ENCODE data around the gene CALHM2. TPM values are rescaled to one million over a fixed set of nuclear protein-coding genes. Genes with fewer than 3 reads are reported as not detected.
A peak's percentile ranks its signal among the peaks of the same experiment; 100 is the strongest.

The CALHM2 gene
- total RNA-seq, 1 experiment from 2014 or later: 1.9 TPM

DNA sequence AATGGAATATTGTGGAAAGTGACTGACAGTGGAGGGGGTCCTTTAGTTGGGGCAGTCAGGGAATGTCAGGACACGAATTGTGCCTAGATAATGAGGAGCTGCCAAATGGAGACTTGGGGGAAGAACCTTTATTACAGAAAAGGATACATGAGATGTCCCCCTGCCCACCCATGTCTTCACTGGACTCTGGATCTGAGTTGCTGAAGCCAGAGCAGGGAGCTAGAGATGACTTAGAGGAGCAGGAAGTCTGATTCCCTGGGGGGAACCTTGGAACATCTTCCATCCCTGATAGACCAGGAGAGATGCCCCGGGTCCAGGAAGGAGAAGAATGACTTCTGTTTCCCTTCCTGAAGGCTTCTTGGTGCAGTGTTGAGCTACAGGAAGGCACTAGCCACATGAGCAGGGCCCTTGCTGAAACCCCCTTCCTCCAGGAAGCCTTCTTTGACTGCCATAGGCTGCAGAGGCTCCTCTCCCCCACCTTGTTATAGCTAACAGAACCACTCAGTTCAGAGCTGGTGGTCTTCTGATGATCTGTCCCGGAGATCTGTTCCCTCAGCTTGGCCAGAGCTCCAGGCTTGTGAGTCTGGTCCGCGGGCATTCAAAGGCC, 40.6 kb upstream of the CALHM2 start (continued):
- TF ChIP-seq, protein P1, sequence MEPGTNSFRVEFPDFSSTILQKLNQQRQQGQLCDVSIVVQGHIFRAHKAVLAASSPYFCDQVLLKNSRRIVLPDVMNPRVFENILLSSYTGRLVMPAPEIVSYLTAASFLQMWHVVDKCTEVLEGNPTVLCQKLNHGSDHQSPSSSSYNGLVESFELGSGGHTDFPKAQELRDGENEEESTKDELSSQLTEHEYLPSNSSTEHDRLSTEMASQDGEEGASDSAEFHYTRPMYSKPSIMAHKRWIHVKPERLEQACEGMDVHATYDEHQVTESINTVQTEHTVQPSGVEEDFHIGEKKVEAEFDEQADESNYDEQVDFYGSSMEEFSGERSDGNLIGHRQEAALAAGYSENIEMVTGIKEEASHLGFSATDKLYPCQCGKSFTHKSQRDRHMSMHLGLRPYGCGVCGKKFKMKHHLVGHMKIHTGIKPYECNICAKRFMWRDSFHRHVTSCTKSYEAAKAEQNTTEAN (CRISPR knock-in tag; IDR thresholded peaks at IDR 0.05): no peak
- no peak for TF ChIP-seq ETV6 (CRISPR knock-in tag; IDR thresholded peaks at IDR 0.05)
- no peak for TF ChIP-seq TEAD4 (CRISPR knock-in tag; IDR thresholded peaks at IDR 0.05)

DNA sequence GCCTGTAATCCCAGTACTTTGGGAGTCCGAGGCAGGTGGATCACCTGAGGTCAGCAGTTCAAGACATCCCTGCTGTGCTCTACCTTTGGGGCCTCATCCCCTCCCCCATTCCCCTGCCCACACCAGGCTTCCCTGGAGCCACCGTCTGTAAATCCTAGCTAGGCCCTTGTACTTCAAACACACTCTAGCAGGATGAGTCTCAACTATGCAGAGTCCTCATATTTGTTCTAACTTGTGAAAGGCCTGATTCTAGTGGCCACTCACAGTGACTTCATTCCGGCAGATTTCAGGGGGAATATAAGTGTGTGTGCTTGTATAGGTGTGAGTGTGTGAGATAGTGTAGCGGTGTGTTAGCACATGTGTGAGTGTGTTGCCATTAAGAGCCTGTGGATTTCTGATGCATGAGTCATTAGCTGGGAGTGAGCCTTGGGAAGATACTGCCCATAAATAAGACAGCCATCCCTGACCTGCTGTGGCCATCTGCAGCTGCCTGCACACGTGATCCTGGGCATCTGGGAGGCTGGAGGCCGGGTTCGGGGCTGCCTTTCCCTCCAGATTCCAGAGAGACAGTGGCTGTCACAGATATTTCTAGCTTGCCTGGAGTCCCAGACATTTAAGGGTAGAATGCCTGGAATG, 39.7 kb upstream of the CALHM2 start:
- 0 out of 2 replicates have a peak overlapping the region, but pooled peaks have one; percentile 11 for H3K4me3 Mint-ChIP-seq
- H3K9me3 Mint-ChIP-seq: no peaks in the 10 kb centered on the region
- ATAC-seq (no peak), DNase-seq (ENCODE audit: low spot score) (no peak)
- TF ChIP-seq, protein P2, sequence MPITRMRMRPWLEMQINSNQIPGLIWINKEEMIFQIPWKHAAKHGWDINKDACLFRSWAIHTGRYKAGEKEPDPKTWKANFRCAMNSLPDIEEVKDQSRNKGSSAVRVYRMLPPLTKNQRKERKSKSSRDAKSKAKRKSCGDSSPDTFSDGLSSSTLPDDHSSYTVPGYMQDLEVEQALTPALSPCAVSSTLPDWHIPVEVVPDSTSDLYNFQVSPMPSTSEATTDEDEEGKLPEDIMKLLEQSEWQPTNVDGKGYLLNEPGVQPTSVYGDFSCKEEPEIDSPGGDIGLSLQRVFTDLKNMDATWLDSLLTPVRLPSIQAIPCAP (CRISPR knock-in tag; IDR thresholded peaks at IDR 0.05): no peak
- TF ChIP-seq, protein P3, sequence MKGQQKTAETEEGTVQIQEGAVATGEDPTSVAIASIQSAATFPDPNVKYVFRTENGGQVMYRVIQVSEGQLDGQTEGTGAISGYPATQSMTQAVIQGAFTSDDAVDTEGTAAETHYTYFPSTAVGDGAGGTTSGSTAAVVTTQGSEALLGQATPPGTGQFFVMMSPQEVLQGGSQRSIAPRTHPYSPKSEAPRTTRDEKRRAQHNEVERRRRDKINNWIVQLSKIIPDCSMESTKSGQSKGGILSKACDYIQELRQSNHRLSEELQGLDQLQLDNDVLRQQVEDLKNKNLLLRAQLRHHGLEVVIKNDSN (CRISPR knock-in tag; IDR thresholded peaks at IDR 0.05): no peak
- TF ChIP-seq GRHL2 (CRISPR knock-in tag; IDR thresholded peaks at IDR 0.05; ENCODE audit: insufficient replicate concordance, severe bottlenecking) (no peak), FOXP1 (CRISPR knock-in tag; IDR thresholded peaks at IDR 0.05; ENCODE audit: borderline replicate concordance) (no peak), ELF4 (CRISPR knock-in tag; IDR thresholded peaks at IDR 0.05; ENCODE audit: low read depth) (no peak), MYBL2 (CRISPR knock-in tag; IDR thresholded peaks at IDR 0.05) (no peak)
- TF ChIP-seq, protein P4, sequence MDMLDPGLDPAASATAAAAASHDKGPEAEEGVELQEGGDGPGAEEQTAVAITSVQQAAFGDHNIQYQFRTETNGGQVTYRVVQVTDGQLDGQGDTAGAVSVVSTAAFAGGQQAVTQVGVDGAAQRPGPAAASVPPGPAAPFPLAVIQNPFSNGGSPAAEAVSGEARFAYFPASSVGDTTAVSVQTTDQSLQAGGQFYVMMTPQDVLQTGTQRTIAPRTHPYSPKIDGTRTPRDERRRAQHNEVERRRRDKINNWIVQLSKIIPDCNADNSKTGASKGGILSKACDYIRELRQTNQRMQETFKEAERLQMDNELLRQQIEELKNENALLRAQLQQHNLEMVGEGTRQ (CRISPR knock-in tag; IDR thresholded peaks at IDR 0.05): peak; percentile 10; the same call in 1 of the 2 replicates
- TF ChIP-seq, protein P5, sequence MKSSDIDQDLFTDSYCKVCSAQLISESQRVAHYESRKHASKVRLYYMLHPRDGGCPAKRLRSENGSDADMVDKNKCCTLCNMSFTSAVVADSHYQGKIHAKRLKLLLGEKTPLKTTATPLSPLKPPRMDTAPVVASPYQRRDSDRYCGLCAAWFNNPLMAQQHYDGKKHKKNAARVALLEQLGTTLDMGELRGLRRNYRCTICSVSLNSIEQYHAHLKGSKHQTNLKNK (CRISPR knock-in tag; IDR thresholded peaks at IDR 0.05): no peak
- peaks cover 9% of the 10 kb centered on the region for H3K4me1 Mint-ChIP-seq
- ChIA-PET POLR2A (interaction anchor here (0.6 kb wide), 1 partner anchor 8 kb away, joined by 3 read pairs; no protein-coding TSS in a partner anchor), CTCF (interaction anchor here (1.1 to 3.4 kb wide), 6 partner anchors 16 to 101 kb away, joined by 3 to 30 read pairs (median 12); partner anchors contain the start of gene CALHM2)
- no peaks in the 10 kb centered on the region for H3K36me3 Mint-ChIP-seq
- H3K27me3 Mint-ChIP-seq (ENCODE audit: low read depth): peaks cover 50% of the 10 kb centered on the region
- no peak overlapping the region for H3K27ac Mint-ChIP-seq

DNA sequence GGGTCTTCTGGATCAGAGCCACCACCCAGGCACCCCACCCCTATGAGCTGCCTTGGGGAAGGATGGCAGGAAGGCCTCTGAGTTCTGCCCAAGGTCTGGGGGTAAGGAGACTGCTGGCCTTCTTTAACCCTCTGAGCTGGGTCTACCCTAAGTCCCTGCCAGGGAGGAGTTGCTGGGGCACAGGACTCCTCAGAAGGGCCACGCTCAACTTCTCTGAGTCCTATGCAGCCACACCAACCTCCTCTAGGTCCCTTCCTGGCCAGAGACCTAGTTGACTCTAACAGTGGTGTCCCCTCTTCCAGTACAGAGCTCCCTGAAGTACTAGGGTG, 38.8 kb upstream of the CALHM2 start:
- Mint-ChIP-seq H3K27me3 (ENCODE audit: low read depth) (peaks cover 41% of the 10 kb centered on the region), H3K4me1 (peaks cover 9% of the 10 kb centered on the region), H3K9me3 (no peaks in the 10 kb centered on the region), H3K4me3 (no peak overlapping the region), H3K36me3 (no peaks in the 10 kb centered on the region), H3K27ac (no peak overlapping the region)
- POLR2A ChIA-PET: no interaction called here
- CTCF ChIA-PET: interaction anchor here (0.5 to 3.5 kb wide), 7 partner anchors 14 to 1141 kb away, joined by 3 to 12 read pairs (median 4); no protein-coding TSS in a partner anchor
- no peak for ATAC-seq
- TF ChIP-seq ZNF138 (CRISPR knock-in tag; conservative IDR thresholded peaks at IDR 0.05) (no peak), EMX1 (CRISPR knock-in tag; IDR thresholded peaks at IDR 0.05) (no peak), ZNF232 (CRISPR knock-in tag; IDR thresholded peaks at IDR 0.05) (no peak), FOXP1 (CRISPR knock-in tag; IDR thresholded peaks at IDR 0.05; ENCODE audit: borderline replicate concordance) (no peak), NFATC4 (CRISPR knock-in tag; IDR thresholded peaks at IDR 0.05) (no peak), ZNF121 (CRISPR knock-in tag; IDR thresholded peaks at IDR 0.05) (no peak), IRF2 (CRISPR knock-in tag; IDR thresholded peaks at IDR 0.05; ENCODE audit: borderline replicate concordance, low read depth) (no peak), RELA (CRISPR knock-in tag; IDR thresholded peaks at IDR 0.05; ENCODE audit: borderline replicate concordance) (no peak), JUN (CRISPR knock-in tag; IDR thresholded peaks at IDR 0.05) (no peak), SP1 (CRISPR knock-in tag; conservative IDR thresholded peaks at IDR 0.05) (no peak), ZNF396 (CRISPR knock-in tag; IDR thresholded peaks at IDR 0.05; ENCODE audit: borderline replicate concordance) (no peak), RORB (CRISPR knock-in tag; IDR thresholded peaks at IDR 0.05) (no peak), PRRX2 (CRISPR knock-in tag; IDR thresholded peaks at IDR 0.05) (no peak)
- no peak for DNase-seq (ENCODE audit: low spot score)
